NCI-H510A treated with DMSO at 0.1 percent for 48 hours (cell line): ENCODE data around the gene SPAG7.

Experiments
- DNase-seq: peaks from one replicate; lab custom pipeline; 2025; lab: John Stamatoyannopoulos, UW

The SPAG7 gene

DNA sequence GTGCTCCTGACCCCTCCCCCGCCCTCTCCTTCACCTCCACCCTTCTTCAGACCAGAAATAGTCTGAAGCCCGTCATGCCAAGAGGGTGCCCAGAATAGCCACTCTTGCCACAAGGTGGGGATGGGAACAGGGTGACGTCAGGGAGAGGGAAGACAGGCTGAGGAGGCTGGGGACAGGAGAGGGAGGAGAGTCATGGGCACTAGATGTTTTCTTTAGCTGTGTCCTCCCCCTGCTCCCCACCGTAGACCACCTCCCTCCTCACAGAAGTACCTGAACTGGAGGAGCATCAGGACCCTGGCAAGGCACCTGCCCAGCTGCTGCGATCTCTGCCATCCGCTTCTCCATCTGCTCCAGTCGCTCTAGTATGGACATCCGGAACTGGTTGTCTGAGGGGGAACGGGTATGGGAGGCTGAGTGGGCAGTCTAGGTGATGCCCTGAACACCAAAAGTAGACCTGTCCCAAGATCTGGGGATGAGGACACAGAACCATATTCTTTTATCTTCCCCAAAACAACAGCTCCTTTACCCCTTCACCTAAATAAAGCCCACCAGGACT is 6.6 kb upstream of the SPAG7 start:
- DNase-seq, result no peak

- DNase-seq, result no peak
These were observed 5.9 kb upstream of the SPAG7 start for GRCh38 chr17:4973256-4974114.

DNA sequence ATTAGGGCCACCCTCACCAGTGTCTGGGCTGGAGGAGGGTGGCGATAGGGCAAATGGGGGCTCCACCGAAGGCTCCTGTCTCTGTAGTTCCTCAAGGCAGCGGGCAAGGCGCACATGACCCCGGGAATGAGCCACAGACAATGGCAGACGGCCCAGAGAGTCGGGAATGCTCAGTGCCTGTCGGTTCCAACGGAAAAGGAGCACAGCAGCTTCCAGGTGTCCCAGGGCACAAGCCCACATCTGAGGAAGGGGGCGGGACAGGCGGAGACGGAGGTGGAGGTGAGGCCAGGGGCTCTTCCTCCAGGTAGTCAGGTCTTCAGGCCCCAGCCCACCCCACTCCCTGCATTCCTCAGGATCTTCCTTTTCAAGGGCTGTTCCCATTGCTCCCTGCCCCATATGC is 5.1 kb upstream of the SPAG7 start:
- DNase-seq, result no peak

- DNase-seq, result no peak
These were observed 4.7 kb upstream of the SPAG7 start for GRCh38 chr17:4972322-4972721.

- no peak for DNase-seq
These were observed 4.2 kb upstream of the SPAG7 start for GRCh38 chr17:4971826-4972225.

GRCh38 chr17:4970273-4970672 is 2.7 kb upstream of the SPAG7 start:
- no peak for DNase-seq

GRCh38 chr17:4969551-4970173 is 2.0 kb upstream of the SPAG7 start:
- no peak for DNase-seq

DNA sequence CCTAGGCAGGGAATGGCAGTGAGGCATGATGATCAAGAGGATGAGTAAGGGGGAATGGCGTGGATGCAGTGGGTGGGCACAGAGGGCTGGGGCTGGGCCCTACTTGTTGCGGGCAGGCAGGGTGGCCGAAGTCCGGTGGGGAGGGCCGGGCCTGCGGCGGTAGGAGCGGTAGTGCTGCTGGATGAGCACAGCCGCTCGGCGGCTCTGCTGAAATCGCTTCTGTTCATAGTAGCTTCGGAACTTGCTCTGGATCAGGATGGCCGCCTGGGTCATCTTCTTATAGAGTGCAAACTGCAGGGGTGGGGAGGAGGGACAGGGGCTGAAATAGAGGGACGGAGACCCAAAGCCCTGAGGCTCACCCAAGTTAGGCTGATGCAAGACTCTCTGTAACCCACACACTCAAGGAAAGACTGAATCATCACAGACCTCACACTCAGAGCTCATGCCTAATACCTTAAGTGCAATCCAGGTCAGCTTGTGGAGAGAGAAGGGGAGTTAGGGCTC is 1.5 kb upstream of the SPAG7 start:
- DNase-seq, result peak; percentile 58

GRCh38 chr17:4968486-4969046 is 949 bp upstream of the SPAG7 start:
- peak; percentile 26 for DNase-seq

GRCh38 chr17:4966844-4967538 is 626 bp downstream of the SPAG7 start:
- DNase-seq, result peak; percentile 99

DNA sequence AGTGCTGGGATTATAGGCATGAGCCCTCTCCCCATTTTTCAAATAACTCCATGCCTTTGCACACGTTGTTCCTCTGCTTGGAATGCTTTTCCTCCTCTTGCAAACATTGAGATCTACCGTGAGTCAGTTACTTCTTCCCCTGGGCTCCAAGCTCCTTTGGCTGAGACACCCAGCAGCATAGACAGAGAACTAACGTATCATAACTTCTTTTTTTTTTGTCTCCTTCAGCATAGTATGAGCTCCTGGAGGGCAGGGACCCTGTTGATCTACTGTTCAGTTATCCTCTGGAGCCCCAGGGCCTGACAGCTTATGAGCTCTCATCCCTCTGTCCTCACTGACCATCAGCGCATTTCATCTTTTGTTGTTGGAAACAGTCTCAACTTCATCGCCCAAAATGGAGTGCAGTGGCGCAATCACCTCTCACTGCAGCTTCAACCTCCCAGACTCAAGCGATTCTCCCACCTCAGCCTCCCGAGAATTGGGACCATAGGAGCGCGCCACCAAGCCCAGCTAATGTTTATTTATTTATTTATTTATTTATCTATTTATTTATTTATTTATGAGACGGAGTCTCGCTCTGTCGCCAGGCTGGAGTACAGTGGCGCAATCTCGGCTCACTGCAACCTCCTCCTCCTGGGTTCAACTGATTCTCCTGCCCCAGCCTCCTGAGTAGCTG is 2.2 kb downstream of the SPAG7 start:
- DNase-seq, result no peak

DNA sequence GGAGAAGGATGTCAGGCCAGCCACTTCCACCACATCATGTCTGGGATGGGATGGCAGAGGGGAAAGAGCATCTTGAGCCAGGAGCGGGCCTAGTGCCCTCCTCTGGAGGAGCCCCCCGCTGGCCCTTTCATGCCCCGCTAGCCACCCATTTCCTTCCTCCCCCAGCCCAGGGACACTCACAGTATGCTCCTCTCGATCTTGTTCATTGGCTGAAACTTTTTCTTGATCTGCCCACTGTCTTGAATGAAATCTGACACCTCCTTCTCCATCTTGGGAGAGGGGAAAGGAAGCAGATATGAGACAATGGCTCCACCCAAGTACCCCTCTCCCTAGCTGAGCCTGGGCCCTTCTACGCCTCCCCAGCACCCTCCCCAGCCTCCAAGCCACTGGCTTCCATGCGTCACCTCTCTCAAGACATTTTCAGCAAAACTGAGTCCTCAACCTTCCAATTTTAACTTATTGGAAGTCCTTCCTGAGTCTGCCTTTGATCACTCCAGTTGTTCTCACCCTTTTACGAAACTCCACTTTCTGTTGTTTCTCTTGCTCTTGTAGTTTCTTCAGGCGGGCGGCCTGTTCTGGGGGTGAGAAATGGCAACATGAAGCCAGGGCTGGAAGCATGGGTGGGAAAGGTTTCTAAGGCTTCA is 7.2 kb downstream of the SPAG7 start:
- no peak for DNase-seq

DNA sequence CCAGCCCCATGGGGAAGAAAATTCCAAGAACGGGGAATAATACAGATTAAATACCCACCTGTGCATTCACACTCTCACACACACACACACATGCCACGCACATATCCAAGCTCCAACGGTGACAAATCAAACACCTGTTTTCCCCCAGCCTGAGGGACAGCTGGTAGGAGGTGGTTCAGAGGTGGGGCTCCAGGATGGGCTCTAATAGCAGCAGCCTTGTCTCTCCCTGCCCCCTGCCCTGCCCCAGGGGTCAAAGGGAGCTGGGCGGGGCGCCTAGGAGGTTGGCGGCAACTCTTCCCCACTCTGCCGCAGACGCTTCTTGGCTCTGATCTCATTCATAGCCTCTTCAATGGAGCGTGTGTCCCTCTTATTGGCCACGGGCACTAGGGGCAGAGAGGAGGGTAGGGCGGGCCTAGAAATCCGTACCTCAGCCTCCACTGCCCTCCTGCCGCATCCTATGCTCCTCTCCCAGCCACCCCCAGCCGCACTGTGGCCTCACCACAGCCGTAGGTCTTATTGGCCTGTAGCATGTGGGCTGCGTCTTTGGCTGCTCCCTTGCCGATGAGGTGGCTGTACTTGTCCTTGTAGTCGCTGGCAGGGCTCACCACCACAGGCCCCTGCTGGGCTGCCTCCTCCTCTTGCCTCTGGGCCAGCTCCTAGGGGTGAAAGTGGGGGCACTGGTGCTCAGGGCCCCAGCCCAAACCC is 8.2 kb downstream of the SPAG7 start:
- no peak for DNase-seq

GRCh38 chr17:4958102-4958501 is 9.5 kb downstream of the SPAG7 start:
- no peak for DNase-seq

- peak; percentile 3 for DNase-seq
These were observed 11.0 kb downstream of the SPAG7 start for GRCh38 chr17:4956493-4957061.

DNA sequence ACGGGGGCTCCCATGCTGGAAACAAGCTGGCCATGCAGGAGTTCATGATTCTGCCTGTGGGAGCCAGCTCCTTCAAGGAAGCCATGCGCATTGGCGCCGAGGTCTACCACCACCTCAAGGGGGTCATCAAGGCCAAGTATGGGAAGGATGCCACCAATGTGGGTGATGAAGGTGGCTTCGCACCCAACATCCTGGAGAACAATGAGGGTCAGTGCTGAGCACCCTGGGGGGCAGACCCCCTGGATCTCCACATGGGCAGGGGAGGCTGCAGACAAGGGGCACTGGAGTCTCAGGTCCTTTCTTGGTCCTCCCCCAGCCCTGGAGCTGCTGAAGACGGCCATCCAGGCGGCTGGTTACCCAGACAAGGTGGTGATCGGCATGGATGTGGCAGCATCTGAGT is 12.5 kb downstream of the SPAG7 start:
- no peak for DNase-seq

DNA sequence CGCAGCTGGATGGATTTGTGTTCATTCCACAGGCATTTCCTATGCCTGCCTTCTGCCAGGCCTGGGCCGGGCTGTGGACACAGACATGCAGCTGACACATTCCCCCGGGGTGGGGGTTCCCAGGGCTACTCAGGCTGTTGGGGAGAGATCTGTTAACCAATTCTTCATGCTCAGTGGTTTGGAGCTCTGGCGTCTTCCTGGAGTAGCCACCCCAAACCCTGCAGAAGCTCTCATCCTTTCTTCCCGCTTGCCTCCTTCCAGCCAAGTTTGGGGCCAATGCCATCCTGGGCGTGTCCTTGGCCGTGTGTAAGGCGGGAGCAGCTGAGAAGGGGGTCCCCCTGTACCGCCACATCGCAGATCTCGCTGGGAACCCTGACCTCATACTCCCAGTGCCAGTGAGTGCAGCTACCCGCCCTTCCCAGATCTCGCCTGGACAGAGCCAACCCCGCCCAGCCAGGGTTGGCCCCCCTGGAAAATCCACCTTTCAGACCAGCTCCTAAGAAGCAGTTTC is 14.1 kb downstream of the SPAG7 start:
- no peak for DNase-seq

- no peak for DNase-seq
These were observed 16.1 kb downstream of the SPAG7 start for GRCh38 chr17:4951486-4951885.

- DNase-seq, result peak; percentile 80
These were observed 16.8 kb downstream of the SPAG7 start, which contains the start of gene ENO3 for GRCh38 chr17:4950746-4951204. TSS of gene ENO3 (plus strand) at chr17:4951119. CDS start at chr17:4951830, 711 bp downstream.
